ENCODE results near the gene SKA2. TPM values are rescaled to one million over a fixed set of nuclear protein-coding genes. Genes with fewer than 3 reads are reported as not detected.

The SKA2 gene
- total and polyA plus RNA-seq, 2 experiments from 2014 or later = 50.5 to 140 TPM

GRCh38 chr17:59185997-59186396 lies 31.0 kb upstream of the SKA2 start:
- no peak overlapping the region for H2AFZ ChIP-seq
- H3K79me2 ChIP-seq (replicated peaks; ENCODE audit: insufficient read depth) = no peaks in the 10 kb centered on the region
- no peaks in the 10 kb centered on the region for H3K4me1 ChIP-seq (ENCODE audit: insufficient read depth)
- Mint-ChIP-seq H3K9me3 (no peaks in the 10 kb centered on the region), H3K27me3 (ENCODE audit: insufficient read depth, low read depth, poor library complexity) (peaks cover 5% of the 10 kb centered on the region), H3K36me3 (ENCODE audit: low read depth) (peaks cover 42% of the 10 kb centered on the region), H3K27ac (no peak overlapping the region), H3K4me3 (no peak overlapping the region), H3K4me1 (no peaks in the 10 kb centered on the region)
- no peak overlapping the region for H3K27ac ChIP-seq (ENCODE audit: low read depth)
- H3K9me2 ChIP-seq (ENCODE audit: insufficient read depth) = no peaks in the 10 kb centered on the region
- no peak overlapping the region for H3K4me3 ChIP-seq
- TF ChIP-seq STAT1 (IDR thresholded peaks at IDR 0.05; ENCODE audit: unreplicated experiment) = no peak
- TF ChIP-seq ZNF114 (CRISPR knock-in tag; IDR thresholded peaks at IDR 0.05) = no peak
- no peak for TF ChIP-seq POLR2AphosphoS5 (IDR thresholded peaks at IDR 0.05; ENCODE audit: low read depth)
- TF ChIP-seq ETS1 (IDR thresholded peaks at IDR 0.05) = no peak
- TF ChIP-seq CTCF (conservative IDR thresholded peaks at IDR 0.05; ENCODE audit: low read depth in 2 of 2) = no peak
- no peak for TF ChIP-seq NANOG (IDR thresholded peaks at IDR 0.05; ENCODE audit: borderline replicate concordance)
- TF ChIP-seq ZNF462 (CRISPR knock-in tag; IDR thresholded peaks at IDR 0.05) = no peak
- no peak for TF ChIP-seq EZH2 (IDR thresholded peaks at IDR 0.05; ENCODE audit: low read depth, unreplicated experiment)
- TF ChIP-seq EZH2phosphoT487 (IDR thresholded peaks at IDR 0.05; ENCODE audit: unreplicated experiment) = no peak
- TF ChIP-seq ZNF331 (CRISPR knock-in tag; IDR thresholded peaks at IDR 0.05; ENCODE audit: low read depth) = no peak
- no peak for TF ChIP-seq CREB1 (CRISPR knock-in tag; IDR thresholded peaks at IDR 0.05; ENCODE audit: low read depth)
- TF ChIP-seq REST (IDR thresholded peaks at IDR 0.05; ENCODE audit: unreplicated experiment) = no peak
- no peak for TF ChIP-seq JUNB (IDR thresholded peaks at IDR 0.05; ENCODE audit: unreplicated experiment)
- ATAC-seq (no peak), DNase-seq (ENCODE audit: low spot score) (no peak)
- H3F3A ChIP-seq (replicated peaks; ENCODE audit: low read depth) = no peaks in the 10 kb centered on the region
- H3K4me2 ChIP-seq = no peak overlapping the region
- H3K27me3 ChIP-seq (ENCODE audit: insufficient read depth) = no peaks in the 10 kb centered on the region
- no peaks in the 10 kb centered on the region for H4K20me1 ChIP-seq (replicated peaks; ENCODE audit: insufficient read depth)
- peaks cover 17% of the 10 kb centered on the region for H3K36me3 ChIP-seq (ENCODE audit: insufficient read depth)

Measured in GM23338 (cell line).